Measurements from ENCODE around the gene UBR7.

Gene UBR7

DNA sequence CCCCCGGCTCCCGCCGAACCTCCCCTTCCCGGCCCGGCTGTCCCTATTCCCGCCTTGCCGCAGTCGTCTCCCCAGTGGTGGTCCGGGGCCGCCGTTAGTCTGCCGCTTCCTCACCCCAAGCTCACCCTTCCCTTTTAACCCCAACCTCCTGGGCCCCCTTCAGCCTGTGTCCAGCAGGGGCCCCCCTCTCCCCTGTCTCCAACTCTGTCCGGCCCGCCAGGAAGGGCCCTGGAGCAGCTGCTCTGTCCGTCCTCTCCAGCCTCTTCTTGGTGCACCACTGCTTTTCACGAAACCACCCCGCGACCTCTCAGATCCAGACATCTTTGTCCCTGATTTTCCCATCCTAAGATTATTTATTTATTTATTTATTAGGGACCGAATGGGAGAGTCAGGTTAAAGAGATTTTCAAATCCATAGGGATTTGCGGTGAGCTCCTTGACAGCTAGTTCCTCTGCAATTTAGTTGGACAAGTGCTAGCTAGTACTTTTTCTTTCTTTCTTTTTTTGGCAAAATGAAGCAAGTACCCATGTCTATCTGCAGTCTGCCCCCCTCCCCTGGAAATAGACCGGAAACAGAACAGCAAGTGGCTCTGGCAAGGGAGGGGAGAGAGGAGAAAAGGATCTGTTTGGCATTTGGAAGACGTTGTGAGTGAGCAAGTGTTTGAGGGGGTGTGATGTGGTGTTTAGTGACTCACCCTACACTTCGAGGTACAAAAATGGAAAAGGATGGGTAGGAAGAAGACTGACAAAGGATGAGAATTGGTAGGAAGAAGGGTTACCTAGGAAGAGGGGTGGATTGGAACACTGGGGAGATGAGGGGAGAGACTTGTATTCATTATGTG, 632 bp downstream of the UBR7 start:
- Histone ChIP-seq H3K4me2 (peak overlapping the region; percentile 69), H4K20me1 (ENCODE audit: insufficient read depth) (no peaks in the 10 kb centered on the region), H3K27me3 (ENCODE audit: insufficient read depth, low read depth) (no peaks in the 10 kb centered on the region), H3K27ac (peak overlapping the region; percentile 23; the same call in 1 of the 2 replicates), H3K4me3 (IDR thresholded peaks at IDR 0.05; ENCODE audit: insufficient read depth, low read depth, low read length) (no peak overlapping the region), H3K36me3 (ENCODE audit: insufficient read depth) (no peaks in the 10 kb centered on the region), H2AFZ (ENCODE audit: low read depth) (peak overlapping the region; percentile 69), H3K79me2 (ENCODE audit: insufficient read depth, low read depth) (peaks cover 46% of the 10 kb centered on the region), H3K9ac (peak overlapping the region; percentile 52; the same call in 1 of the 2 replicates), H3K4me1 (ENCODE audit: low read depth, poor library complexity, severe bottlenecking) (peaks cover 29% of the 10 kb centered on the region)
- TF ChIP-seq, protein P1, sequence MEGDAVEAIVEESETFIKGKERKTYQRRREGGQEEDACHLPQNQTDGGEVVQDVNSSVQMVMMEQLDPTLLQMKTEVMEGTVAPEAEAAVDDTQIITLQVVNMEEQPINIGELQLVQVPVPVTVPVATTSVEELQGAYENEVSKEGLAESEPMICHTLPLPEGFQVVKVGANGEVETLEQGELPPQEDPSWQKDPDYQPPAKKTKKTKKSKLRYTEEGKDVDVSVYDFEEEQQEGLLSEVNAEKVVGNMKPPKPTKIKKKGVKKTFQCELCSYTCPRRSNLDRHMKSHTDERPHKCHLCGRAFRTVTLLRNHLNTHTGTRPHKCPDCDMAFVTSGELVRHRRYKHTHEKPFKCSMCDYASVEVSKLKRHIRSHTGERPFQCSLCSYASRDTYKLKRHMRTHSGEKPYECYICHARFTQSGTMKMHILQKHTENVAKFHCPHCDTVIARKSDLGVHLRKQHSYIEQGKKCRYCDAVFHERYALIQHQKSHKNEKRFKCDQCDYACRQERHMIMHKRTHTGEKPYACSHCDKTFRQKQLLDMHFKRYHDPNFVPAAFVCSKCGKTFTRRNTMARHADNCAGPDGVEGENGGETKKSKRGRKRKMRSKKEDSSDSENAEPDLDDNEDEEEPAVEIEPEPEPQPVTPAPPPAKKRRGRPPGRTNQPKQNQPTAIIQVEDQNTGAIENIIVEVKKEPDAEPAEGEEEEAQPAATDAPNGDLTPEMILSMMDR (conservative IDR thresholded peaks at IDR 0.05; ENCODE audit: low read depth, low read length) = no peak

DNA sequence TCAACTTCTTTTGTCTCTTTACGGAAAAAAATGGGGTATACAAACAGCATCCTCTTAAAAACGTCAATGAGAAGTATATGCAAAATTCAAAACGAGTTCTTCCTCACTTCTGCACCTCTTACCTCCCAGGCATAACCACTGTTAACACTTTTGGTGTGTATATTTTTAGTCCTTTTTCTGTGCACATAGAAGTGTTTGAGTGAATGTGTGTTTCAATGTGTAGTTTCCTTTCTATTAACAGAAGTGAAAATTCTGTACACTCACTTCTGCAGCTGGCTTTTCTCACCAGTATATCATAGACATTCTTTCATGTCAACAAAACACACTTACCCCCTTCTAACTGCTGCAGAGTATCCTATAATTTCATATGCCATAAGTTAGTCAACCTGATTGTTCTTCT, 5.4 kb downstream of the UBR7 start:
- no peak overlapping the region for H3K4me3 ChIP-seq (IDR thresholded peaks at IDR 0.05; ENCODE audit: insufficient read depth, low read depth, low read length)
- H4K20me1 ChIP-seq (ENCODE audit: insufficient read depth) = no peaks in the 10 kb centered on the region
- TF ChIP-seq, protein P1 (conservative IDR thresholded peaks at IDR 0.05; ENCODE audit: low read depth, low read length) = no peak
- peaks cover 17% of the 10 kb centered on the region for H3K4me1 ChIP-seq (ENCODE audit: low read depth, poor library complexity, severe bottlenecking)
- H3K79me2 ChIP-seq (ENCODE audit: insufficient read depth, low read depth) = peaks cover 21% of the 10 kb centered on the region
- no peak overlapping the region for H2AFZ ChIP-seq (ENCODE audit: low read depth)
- H3K4me2 ChIP-seq = no peak overlapping the region
- no peaks in the 10 kb centered on the region for H3K36me3 ChIP-seq (ENCODE audit: insufficient read depth)
- no peak overlapping the region for H3K27ac ChIP-seq
- H3K27me3 ChIP-seq (ENCODE audit: insufficient read depth, low read depth) = no peaks in the 10 kb centered on the region
- H3K9ac ChIP-seq = no peak overlapping the region

DNA sequence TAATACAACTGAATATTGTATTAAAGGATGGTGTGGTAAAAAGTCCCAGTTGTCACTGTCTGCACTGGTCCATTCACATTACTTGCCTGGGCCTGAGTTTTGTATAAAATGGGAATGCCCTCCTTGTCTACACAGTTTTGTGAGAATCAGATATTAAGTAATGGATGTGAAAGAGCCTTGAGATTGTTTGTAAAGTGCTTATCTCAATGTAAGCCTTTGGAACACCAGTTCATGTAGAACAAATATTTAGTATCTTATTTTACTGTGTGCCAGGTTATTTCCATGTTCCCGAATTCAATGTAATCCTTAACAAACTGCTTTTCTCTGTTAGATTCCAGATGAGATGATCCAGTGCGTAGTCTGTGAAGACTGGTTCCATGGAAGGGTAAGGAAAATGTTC, 7.5 kb downstream of the UBR7 start:
- Histone ChIP-seq H3K4me3 (IDR thresholded peaks at IDR 0.05; ENCODE audit: insufficient read depth, low read depth, low read length) (no peak overlapping the region), H3K27me3 (ENCODE audit: insufficient read depth, low read depth) (no peaks in the 10 kb centered on the region), H4K20me1 (ENCODE audit: insufficient read depth) (no peaks in the 10 kb centered on the region), H3K36me3 (ENCODE audit: insufficient read depth) (no peaks in the 10 kb centered on the region), H2AFZ (ENCODE audit: low read depth) (no peak overlapping the region), H3K9ac (no peak overlapping the region), H3K27ac (no peak overlapping the region), H3K79me2 (ENCODE audit: insufficient read depth, low read depth) (no peaks in the 10 kb centered on the region), H3K4me2 (no peak overlapping the region), H3K4me1 (ENCODE audit: low read depth, poor library complexity, severe bottlenecking) (peaks cover 1% of the 10 kb centered on the region)
- TF ChIP-seq, protein P1 (conservative IDR thresholded peaks at IDR 0.05; ENCODE audit: low read depth, low read length) = no peak

DNA sequence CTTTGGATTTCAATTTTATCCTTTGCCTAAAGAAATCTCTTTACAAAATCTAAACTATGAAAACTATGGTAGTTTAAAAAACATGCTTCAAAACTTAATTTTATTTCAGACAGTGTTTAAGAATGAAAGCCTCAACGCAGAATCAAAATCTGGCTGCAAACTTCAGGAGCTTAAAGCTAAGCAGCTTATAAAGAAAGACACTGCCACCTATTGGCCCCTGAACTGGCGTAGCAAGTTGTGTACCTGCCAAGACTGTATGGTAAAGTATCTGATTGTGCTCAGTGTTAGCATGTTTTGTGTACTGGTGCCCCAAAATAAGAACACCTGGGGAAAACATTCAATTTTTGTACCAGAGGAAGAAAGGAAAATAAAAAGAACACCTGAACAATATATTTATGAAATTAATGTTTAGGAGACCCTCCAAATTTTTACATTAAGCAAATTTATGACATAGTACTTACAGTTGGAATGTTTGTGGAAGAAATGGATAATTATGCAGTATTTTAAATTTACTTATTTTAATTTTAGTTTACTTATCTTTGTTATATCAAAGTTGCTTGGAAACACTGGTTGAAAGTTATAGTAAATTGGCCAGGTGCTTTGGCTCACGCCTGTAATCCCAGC, 12.2 kb downstream of the UBR7 start:
- TF ChIP-seq, protein P1 (conservative IDR thresholded peaks at IDR 0.05; ENCODE audit: low read depth, low read length) = peak; percentile 58
- no peaks in the 10 kb centered on the region for H3K36me3 ChIP-seq (ENCODE audit: insufficient read depth)
- no peak overlapping the region for H3K4me3 ChIP-seq (IDR thresholded peaks at IDR 0.05; ENCODE audit: insufficient read depth, low read depth, low read length)
- no peaks in the 10 kb centered on the region for H3K79me2 ChIP-seq (ENCODE audit: insufficient read depth, low read depth)
- no peak overlapping the region for H3K27ac ChIP-seq
- H4K20me1 ChIP-seq (ENCODE audit: insufficient read depth) = no peaks in the 10 kb centered on the region
- H3K27me3 ChIP-seq (ENCODE audit: insufficient read depth, low read depth) = no peaks in the 10 kb centered on the region
- no peaks in the 10 kb centered on the region for H3K4me1 ChIP-seq (ENCODE audit: low read depth, poor library complexity, severe bottlenecking)
- no peak overlapping the region for H2AFZ ChIP-seq (ENCODE audit: low read depth)
- H3K4me2 ChIP-seq = no peak overlapping the region
- no peak overlapping the region for H3K9ac ChIP-seq

Measured in KMS-11 (cell line).